ENCODE measurements around the gene SPATA13. TPM values are rescaled to one million over a fixed set of nuclear protein-coding genes. Genes with fewer than 3 reads are reported as not detected.

SPATA13 gene
- total and polyA plus RNA-seq, 10 of the 15 experiments (the other 5 are each of a cell fraction or from before 2014, with no cell fraction given): 2.4 to 11.1 (median 10.2) TPM

GRCh38 chr13:24194447-24194846 lies 33.9 kb downstream of the SPATA13 start:
- ATAC-seq (no peak), FAIRE-seq (no peak), DNase-seq (ENCODE audit: low read depth, low spot score) (no peak)
- H3K79me2 ChIP-seq (ENCODE audit: control insufficient read depth, insufficient read depth, low read length): no peaks in the 10 kb centered on the region
- no peaks in the 10 kb centered on the region for H3K27me3 ChIP-seq (replicated peaks in 1 of 2; ENCODE audit: control insufficient read depth in 2 of 2, insufficient read depth in 2 of 2, low read length in 1 of 2)
- ChIA-PET POLR2A (no interaction called here), CTCF (interaction anchor here (0.9 to 1.6 kb wide), 2 partner anchors 10 to 175 kb away, joined by 3 read pairs; no protein-coding TSS in a partner anchor), RAD21 (ENCODE audit: unreplicated experiment) (no interaction called here), SMC1A (ENCODE audit: uncharacterized antibody, unreplicated experiment) (interaction anchor here (1.7 kb wide), 1 partner anchor 36 kb away, joined by 4 read pairs; no protein-coding TSS in a partner anchor)
- no peaks in the 10 kb centered on the region for H3K36me3 ChIP-seq (ENCODE audit: control insufficient read depth in 2 of 2, insufficient read depth in 2 of 2, low read length in 1 of 2)
- in situ Hi-C loops (cut with MboI): no loop called here
- no peak overlapping the region for H3K9ac ChIP-seq (ENCODE audit: control insufficient read depth, insufficient read depth, low read length)
- no TSS peak for BruUV-seq (replicated peaks)
- intact Hi-C loops (cut with micrococcal nuclease; ENCODE audit: unreplicated experiment): no loop called here
- no peak overlapping the region for H3K4me3 ChIP-seq
- H3K4me2 ChIP-seq (ENCODE audit: control insufficient read depth, insufficient read depth): no peak overlapping the region
- 56% methylated on average over 8 of the region's 8 CpGs for WGBS (ENCODE audit: insufficient coverage, insufficient replicate concordance, low lambda C conversion rate, missing lambda C conversion rate)
- H3K9me3 ChIP-seq (replicated peaks; ENCODE audit: control insufficient read depth, insufficient read depth, low read length): no peaks in the 10 kb centered on the region
- no peaks in the 10 kb centered on the region for H3K4me1 ChIP-seq (ENCODE audit: control insufficient read depth, insufficient read depth, low read length)
- H2AFZ ChIP-seq (ENCODE audit: control insufficient read depth, low read depth, low read length): no peak overlapping the region
- no peak overlapping the region for H3K27ac ChIP-seq (ENCODE audit: control insufficient read depth, insufficient read depth)
- H4K20me1 ChIP-seq (ENCODE audit: control insufficient read depth, insufficient read depth): no peaks in the 10 kb centered on the region
- TF ChIP-seq SMC3 (IDR thresholded peaks at IDR 0.05; ENCODE audit: borderline replicate concordance, low read length) (no peak), RELA (IDR thresholded peaks at IDR 0.05; ENCODE audit: borderline replicate concordance, partially characterized antibody) (no peak), ZNF24 (IDR thresholded peaks at IDR 0.05) (no peak), PAX5 (IDR thresholded peaks at IDR 0.05; ENCODE audit: borderline replicate concordance, low read depth, low read length) (no peak), CUX1 (IDR thresholded peaks at IDR 0.05; ENCODE audit: insufficient replicate concordance, low read depth, low read length) (no peak), MEF2A (IDR thresholded peaks at IDR 0.05; ENCODE audit: insufficient read depth, low read depth, low read length) (no peak), MTA3 (IDR thresholded peaks at IDR 0.05; ENCODE audit: borderline replicate concordance, low read length) (no peak), USF1 (IDR thresholded peaks at IDR 0.05; ENCODE audit: borderline replicate concordance, extremely low read length, insufficient read depth, low read depth, low read length) (no peak), ZBED1 (IDR thresholded peaks at IDR 0.05; ENCODE audit: borderline replicate concordance) (no peak), REST (IDR thresholded peaks at IDR 0.05; ENCODE audit: low read depth, low read length) (no peak), BHLHE40 (IDR thresholded peaks at IDR 0.05; ENCODE audit: borderline replicate concordance in 1 of 2, low read depth in 2 of 2, low read length in 1 of 2) (no peak), SKIL (IDR thresholded peaks at IDR 0.05; ENCODE audit: low read depth, poor library complexity, severe bottlenecking) (no peak)

Data from GM12878 (cell line).